GM18520 (cell line): ENCODE data around the gene CYSRT1.

Source experiments
- ATAC-seq: cut with Tn5 transposase; IDR thresholded peaks from one replicate; pipeline ENCODE4 v1.9.1; 2021; ENCODE audit not compliant: unreplicated experiment

Gene CYSRT1, protein sequence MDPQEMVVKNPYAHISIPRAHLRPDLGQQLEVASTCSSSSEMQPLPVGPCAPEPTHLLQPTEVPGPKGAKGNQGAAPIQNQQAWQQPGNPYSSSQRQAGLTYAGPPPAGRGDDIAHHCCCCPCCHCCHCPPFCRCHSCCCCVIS

GRCh38 chr9:137224830-137225694, at the start of gene CYSRT1:
Gene CYSRT1, plus strand, starts transcription at chr9:137225174. Its CDS starts 448 bp downstream, at chr9:137225622.
- no peak for ATAC-seq

DNA sequence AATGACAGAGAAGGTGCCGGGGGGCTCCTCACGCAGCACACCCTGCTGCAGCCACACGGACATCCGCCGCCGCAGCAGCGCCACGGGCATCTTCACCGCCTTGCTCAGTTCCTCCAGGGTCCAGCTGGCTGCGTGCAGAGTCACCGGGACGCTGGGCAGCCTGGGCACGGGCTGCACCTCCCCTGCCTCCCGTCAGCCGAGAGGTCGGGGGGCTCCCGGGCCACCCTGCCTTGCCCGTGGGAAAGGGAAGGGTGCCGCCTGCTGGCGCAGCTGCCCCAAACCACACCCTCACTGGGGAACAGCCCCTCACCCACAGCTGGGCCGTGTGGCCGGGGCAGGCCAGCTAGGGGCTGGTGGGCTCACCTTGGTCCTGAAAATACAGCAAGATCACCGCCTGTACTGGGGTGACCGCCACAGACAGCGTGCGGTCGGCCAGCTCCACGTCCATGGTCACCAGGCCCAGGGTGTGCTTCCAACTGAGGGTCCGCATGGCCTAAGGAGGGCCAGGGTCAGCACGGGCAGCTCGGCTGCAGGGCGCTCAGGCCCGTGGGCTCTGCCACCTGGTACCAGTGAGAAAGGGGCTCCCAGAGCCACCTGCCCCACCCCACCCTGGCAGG, 49.5 kb upstream of the CYSRT1 start:
- no peak for ATAC-seq

GRCh38 chr9:137176302-137177182, 48.4 kb upstream of the CYSRT1 start:
- no peak for ATAC-seq

DNA sequence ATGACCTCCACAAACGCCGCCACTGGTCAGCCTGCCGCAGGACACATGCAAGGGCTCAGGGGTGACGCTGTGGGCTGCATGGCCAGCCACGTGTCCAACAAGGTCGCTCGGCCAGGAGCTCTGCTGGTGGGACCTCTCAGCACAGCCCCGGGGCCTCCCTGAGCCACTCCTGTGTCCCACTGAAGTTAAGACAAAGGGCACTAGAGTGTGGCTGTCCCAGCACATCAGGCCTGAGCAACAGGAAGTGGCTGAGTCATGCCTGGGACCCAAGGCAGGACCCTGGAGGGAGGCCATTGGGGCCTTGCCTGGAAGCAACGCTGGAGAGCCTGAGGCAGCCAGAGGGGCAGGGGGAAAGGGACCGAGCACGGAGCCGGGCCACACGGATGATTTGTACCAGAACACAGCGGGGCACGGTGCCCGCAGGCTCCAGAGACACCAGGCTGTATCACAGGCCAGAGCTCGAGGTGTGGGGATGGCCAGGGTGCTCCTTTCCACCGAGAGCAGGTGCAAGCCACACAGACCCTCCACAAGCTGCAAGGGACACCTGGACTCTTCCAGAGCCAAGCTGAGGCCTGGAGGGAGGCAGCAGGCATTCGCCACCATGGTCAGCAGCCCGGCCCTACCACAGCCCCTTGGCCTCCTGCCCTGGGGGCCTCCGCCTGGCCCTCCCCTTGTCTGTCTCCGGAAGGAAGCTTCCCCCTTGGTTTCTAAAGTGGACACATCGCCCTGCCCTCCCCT, 46.6 kb upstream of the CYSRT1 start:
- no peak for ATAC-seq

DNA sequence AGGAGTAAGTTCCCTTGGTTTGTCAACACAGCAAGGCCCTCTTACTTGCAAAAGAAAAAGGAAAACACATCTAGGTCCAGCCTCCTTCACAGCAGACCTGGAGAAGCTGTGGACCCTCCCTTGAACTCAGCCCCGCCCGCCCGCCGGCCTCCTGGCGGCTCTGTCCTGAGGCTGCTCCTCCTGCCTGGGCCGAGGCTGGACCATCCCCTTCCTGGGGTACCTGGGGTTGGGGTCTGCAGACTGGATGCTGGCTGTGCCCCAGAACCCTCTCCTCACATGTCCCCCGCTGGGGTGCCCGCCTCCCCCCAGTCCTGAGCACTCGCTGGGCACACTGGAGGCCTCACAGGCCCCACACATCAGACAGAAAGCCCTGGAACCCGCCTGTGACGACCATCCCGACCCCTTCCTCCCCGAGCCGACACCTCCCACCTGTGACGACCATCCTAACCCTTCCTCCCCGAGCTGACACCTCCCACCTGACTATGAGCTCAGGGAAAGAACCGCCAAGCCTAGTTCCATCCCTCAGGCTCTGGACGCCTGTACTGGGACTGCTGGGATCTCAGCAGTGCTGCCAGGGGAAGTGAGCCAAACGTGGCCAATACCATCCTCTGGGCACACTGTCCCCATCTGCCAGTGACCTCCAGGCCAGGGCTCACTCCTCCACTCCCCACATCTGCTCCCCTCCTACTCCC, 45.9 kb upstream of the CYSRT1 start:
- ATAC-seq: no peak

GRCh38 chr9:137179761-137180160, 45.2 kb upstream of the CYSRT1 start:
- no peak for ATAC-seq

DNA sequence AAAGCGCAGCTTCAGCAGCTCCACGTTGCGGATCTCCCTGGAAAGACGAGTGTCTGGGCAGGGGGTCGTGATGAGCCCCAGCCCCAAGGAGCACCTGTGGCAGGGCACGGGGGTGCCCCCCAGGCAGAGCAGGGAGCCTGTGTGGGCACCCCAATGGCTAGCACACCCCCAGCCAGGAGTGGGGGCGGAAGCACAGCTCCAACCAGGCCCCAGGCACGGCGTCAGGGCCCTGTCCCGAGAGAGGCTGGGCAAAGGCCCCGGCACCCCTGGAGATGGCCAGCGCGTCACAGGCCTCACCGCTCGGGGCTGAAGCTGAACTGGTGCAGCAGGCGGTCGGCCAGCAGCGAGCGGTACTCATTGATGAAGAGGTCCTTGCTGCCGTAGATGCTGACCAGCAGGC, 44.5 kb upstream of the CYSRT1 start:
- no peak for ATAC-seq

GRCh38 chr9:137181680-137182079, 43.3 kb upstream of the CYSRT1 start:
- ATAC-seq: no peak

DNA sequence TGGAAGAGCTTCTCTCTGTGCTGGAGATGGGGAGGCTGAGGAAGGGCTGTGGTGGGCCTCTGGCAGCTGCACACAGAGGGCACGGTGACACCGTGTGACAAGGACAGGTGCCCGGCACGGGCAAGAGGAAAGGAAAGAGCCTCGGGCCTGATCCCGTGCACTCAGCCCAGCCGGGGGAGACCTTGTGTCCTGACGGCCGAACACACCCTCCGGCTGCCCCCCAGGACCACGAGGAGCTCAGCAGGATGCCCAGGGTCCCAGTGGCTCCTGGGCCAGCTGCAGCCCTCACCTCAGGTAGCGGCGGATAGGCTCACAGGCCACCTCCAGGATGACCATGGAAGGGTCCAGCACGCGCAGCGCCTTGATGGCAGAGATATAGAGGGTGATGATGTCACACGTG, 42.1 kb upstream of the CYSRT1 start:
- ATAC-seq: no peak

- ATAC-seq: no peak
Measured at GRCh38 chr9:137183980-137184595, 40.9 kb upstream of the CYSRT1 start.

GRCh38 chr9:137184881-137185660, 39.9 kb upstream of the CYSRT1 start:
- no peak for ATAC-seq

DNA sequence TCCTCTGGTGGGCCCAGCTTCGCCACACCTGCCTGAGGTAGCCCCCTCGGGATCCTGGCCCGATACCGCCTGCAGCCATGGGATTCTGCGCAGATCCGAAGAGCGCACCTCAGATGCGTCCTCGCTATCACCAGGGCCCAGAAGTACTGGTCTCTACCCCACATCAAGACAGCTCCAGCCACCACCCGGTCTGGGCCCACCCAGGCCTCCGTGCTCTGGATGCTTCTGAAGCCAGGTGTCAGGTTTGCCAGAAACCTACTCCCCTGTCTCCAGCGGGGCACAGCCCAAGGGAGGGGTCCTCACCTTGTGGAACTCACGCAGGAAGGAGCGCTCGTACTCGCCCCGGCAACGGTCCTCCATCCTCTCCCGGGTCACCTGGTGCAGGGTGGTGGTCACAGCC, 39.1 kb upstream of the CYSRT1 start:
- no peak for ATAC-seq

- ATAC-seq: no peak
Measured at GRCh38 chr9:137186385-137186784, 38.6 kb upstream of the CYSRT1 start.

DNA sequence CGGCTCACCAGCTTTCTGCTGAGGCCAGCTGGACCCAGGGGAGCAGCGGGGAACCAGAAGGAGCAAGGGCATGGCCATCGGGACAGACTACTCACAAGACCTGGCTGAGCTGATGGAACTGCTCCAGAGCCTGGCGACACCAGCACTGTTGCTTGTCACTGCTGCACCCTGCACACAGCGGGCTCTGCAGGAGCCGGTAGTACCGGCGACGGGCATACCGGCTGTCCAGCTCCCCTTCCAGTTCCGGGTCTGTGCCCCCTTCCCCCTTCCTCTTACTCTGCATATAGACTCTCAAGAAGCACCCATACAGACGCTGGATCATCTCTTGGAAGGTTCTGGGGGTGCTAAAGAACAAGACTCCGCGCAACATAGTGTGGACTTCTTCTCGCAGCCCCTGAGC, 37.6 kb upstream of the CYSRT1 start:
- no peak for ATAC-seq

DNA sequence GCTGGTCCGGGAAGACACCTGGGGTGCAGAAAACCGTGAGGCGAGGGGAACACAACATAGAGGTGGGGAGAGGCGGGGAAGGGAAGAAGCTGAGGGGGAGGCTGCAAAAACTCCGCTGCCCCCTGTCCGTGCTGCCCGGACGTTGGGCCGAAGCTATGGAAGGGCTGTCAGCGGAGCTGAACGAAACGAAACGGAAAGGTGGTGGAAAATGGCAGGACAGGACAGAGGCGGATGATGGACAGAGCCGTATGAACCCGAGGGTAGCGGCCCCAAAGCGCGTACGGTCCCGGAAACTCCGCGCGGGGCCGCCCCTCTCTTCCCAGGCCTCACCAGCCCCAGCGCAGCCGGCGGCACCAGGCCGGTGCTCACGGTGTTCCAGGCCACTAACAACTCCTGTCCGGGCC, 36.9 kb upstream of the CYSRT1 start:
- ATAC-seq: no peak

- ATAC-seq: peak; percentile 84
Measured at GRCh38 chr9:137188490-137189296, 36.3 kb upstream of the CYSRT1 start, which contains the start of the genes ANAPC2 and SSNA1. Gene ANAPC2, minus strand, starts transcription at chr9:137188560. Its CDS starts 28 bp downstream, at chr9:137188532. Gene SSNA1, plus strand, starts transcription at chr9:137188676. Its CDS starts 51 bp downstream, at chr9:137188727.
